GM23248 (cell line): ENCODE measurements around the gene NFIL3. TPM values are rescaled to one million over a fixed set of nuclear protein-coding genes. Genes with fewer than 3 reads are reported as not detected.
"Not testable (repeated sequence)": the region's sequence is repeated elsewhere in the genome, so short reads cannot be mapped to it uniquely, and the experiment has no call there.

ENCODE experiments used
- DNase-seq: peaks from one replicate; pipeline ENCODE4 v3.0.0-alpha.2; 2015
- H2AFZ ChIP-seq: fragments of 200-600 bp; sonication (generic); 2 replicates; pipeline ENCODE4 v1.6.1; 2016; ENCODE audit warnings: antibody characterized with exemption
- H3F3A ChIP-seq: fragments of 200-600 bp; sonication (generic); 2 replicates; pipeline ENCODE4 v1.6.1; 2016; ENCODE audit warnings: mild to moderate bottlenecking, antibody characterized with exemption, mixed run types; ENCODE audit not compliant: insufficient read depth
- H3K27ac ChIP-seq: fragments of 200-600 bp; sonication (generic); 2 replicates; pipeline ENCODE4 v1.5.1; 2016; ENCODE audit warnings: mild to moderate bottlenecking
- H3K27me3 ChIP-seq: fragments of 200-600 bp; sonication (generic); replicated peaks from 2 replicates; pipeline ENCODE4 v1.6.1; 2016; ENCODE audit warnings: mild to moderate bottlenecking; ENCODE audit not compliant: insufficient read depth
- H3K36me3 ChIP-seq: fragments of 200-600 bp; sonication (generic); 2 replicates; pipeline ENCODE4 v1.6.1; 2016; ENCODE audit warnings: low read depth, mild to moderate bottlenecking
- H3K4me1 ChIP-seq: fragments of 200-600 bp; sonication (generic); 2 replicates; pipeline ENCODE4 v1.6.1; 2016; ENCODE audit warnings: mild to moderate bottlenecking; ENCODE audit not compliant: insufficient read depth
- H3K4me2 ChIP-seq: fragments of 200-600 bp; sonication (generic); one replicate; pipeline ENCODE4 v1.6.1; 2016; ENCODE audit warnings: mild to moderate bottlenecking; ENCODE audit not compliant: unreplicated experiment
- H3K4me3 ChIP-seq: fragments of 200-600 bp; sonication (generic); 2 replicates; pipeline ENCODE4 v1.5.1; 2016; ENCODE audit warnings: mild to moderate bottlenecking
- H3K79me2 ChIP-seq: fragments of 200-600 bp; sonication (generic); 2 replicates; pipeline ENCODE4 v1.6.1; 2016; ENCODE audit warnings: mild to moderate bottlenecking; ENCODE audit not compliant: insufficient read depth
- H3K9ac ChIP-seq: fragments of 200-600 bp; sonication (generic); 2 replicates; pipeline ENCODE4 v1.6.1; 2016; ENCODE audit warnings: mild to moderate bottlenecking
- H3K9me2 ChIP-seq: fragments of 200-600 bp; sonication (generic); 2 replicates; pipeline ENCODE4 v1.6.1; 2016; ENCODE audit warnings: mixed run types, mild to moderate bottlenecking, moderate library complexity; ENCODE audit not compliant: insufficient read depth
- H3K9me3 ChIP-seq: fragments of 200-600 bp; sonication (generic); one replicate; pipeline ENCODE4 v1.6.1; 2017; ENCODE audit warnings: low read depth
- H4K20me1 ChIP-seq: fragments of 200-600 bp; sonication (generic); 2 replicates; pipeline ENCODE4 v1.6.0; 2016; ENCODE audit not compliant: insufficient read depth
- EZH2 ChIP-seq: fragments of 200-600 bp; sonication (generic); IDR thresholded peaks from 2 replicates; pipeline ENCODE4 v1.6.1; 2018; ENCODE audit warnings: antibody characterized with exemption, mild to moderate bottlenecking; ENCODE audit not compliant: insufficient read depth, poor library complexity, severe bottlenecking
- EZH2phosphoT487 ChIP-seq: fragments of 200-600 bp; sonication (generic); IDR thresholded peaks from 2 replicates; pipeline ENCODE4 v1.6.1; 2018; ENCODE audit warnings: antibody characterized with exemption, moderate library complexity, mild to moderate bottlenecking, low read depth; ENCODE audit not compliant: insufficient read depth
- WGBS, 2 experiments: methylation state at CpG; one replicate each; pipeline ENCODE4 v1.1.6; 2015 to 2017; ENCODE audit warnings: low lambda C conversion rate in 2 of 2, low coverage in 1 of 2; ENCODE audit errors: missing lambda C conversion rate in 2 of 2; 5-methylcytosine and 5-hydroxymethylcytosine counted together
- in situ Hi-C: fragments of 300-500 bp; cut with MboI; formaldehyde crosslinking; loops from 2 replicates; pipeline ENCODE4 v1.15.0; 2020
- polyA plus RNA-seq: library from polyadenylated mRNA; unstranded; fragments of >200 nt; fragmentation: Nextera tagmentation; extraction: Ambion mirVana; gene quantifications from 2 replicates; pipeline ENCODE4 v1.2.1, GENCODE V29; 2016
- total RNA-seq: library from RNA; depleted of rRNA; stranded (reverse); fragments of >200 nt; shearing (Covaris generic); gene quantifications from 2 replicates; pipeline ENCODE4 v1.2.3, GENCODE V29; 2014

Gene NFIL3
- total and polyA plus RNA-seq, 2 experiments from 2014 or later, result 5.4 to 11.3 TPM

GRCh38 chr9:91392435-91392834 lies 31.2 kb downstream of the NFIL3 start:
- no peak overlapping the region for H3K9ac ChIP-seq
- no peaks in the 10 kb centered on the region for H3K79me2 ChIP-seq
- no peaks in the 10 kb centered on the region for H3K27me3 ChIP-seq
- no peak for DNase-seq
- no peaks in the 10 kb centered on the region for H3K9me3 ChIP-seq
- H3K36me3 ChIP-seq, result no peaks in the 10 kb centered on the region
- peaks cover 48% of the 10 kb centered on the region for H3F3A ChIP-seq
- peaks cover 32% of the 10 kb centered on the region for H3K4me1 ChIP-seq
- 94 to 97% methylated on average over 1 of the region's 1 CpG for WGBS, 2 experiments
- no peaks in the 10 kb centered on the region for H4K20me1 ChIP-seq
- in situ Hi-C loops, result no loop called here
- H3K9me2 ChIP-seq, result no peaks in the 10 kb centered on the region
- H2AFZ ChIP-seq, result no peak overlapping the region
- no peak overlapping the region for H3K4me3 ChIP-seq
- no peak for TF ChIP-seq EZH2phosphoT487
- no peak overlapping the region for H3K4me2 ChIP-seq
- no peak overlapping the region for H3K27ac ChIP-seq

- Histone ChIP-seq H3K27ac (peak overlapping the region; percentile 2; the same call in 1 of the 2 replicates), H3K9me3 (no peaks in the 10 kb centered on the region), H4K20me1 (no peaks in the 10 kb centered on the region), H3K79me2 (no peaks in the 10 kb centered on the region), H3K9me2 (no peaks in the 10 kb centered on the region), H3K27me3 (no peaks in the 10 kb centered on the region), H3K4me3 (no peak overlapping the region), H3K9ac (no peak overlapping the region), H3K4me2 (peak overlapping the region; percentile 42), H3K36me3 (no peaks in the 10 kb centered on the region), H3K4me1 (peaks cover 32% of the 10 kb centered on the region), H3F3A (peaks cover 42% of the 10 kb centered on the region), H2AFZ (no peak overlapping the region; the same call in 1 of the 2 replicates)
- TF ChIP-seq EZH2 (no peak), EZH2phosphoT487 (no peak)
- no peak for DNase-seq
- WGBS, 2 experiments, result 82 to 93% methylated on average over 2 of the region's 2 CpGs
- in situ Hi-C loops, result no loop called here
Observed at GRCh38 chr9:91391818-91392217, 31.8 kb downstream of the NFIL3 start.

- 2 to 3% methylated on average over 5 of the region's 5 CpGs for WGBS, 2 experiments
- peak overlapping the region; percentile 44 for H2AFZ ChIP-seq
Observed at GRCh38 chr9:91391412-91391811, 32.2 kb downstream of the NFIL3 start.

GRCh38 chr9:91389686-91390085 lies 33.9 kb downstream of the NFIL3 start:
- H3K36me3 ChIP-seq, H3K27me3 ChIP-seq, H3K4me2 ChIP-seq, H4K20me1 ChIP-seq, H2AFZ ChIP-seq, H3K4me3 ChIP-seq, H3K9me3 ChIP-seq, H3K27ac ChIP-seq, DNase-seq, H3K9me2 ChIP-seq, H3K79me2 ChIP-seq, H3K9ac ChIP-seq, in situ Hi-C loops: not testable (repeated sequence)
- Histone ChIP-seq H3F3A (peaks cover 21% of the 10 kb centered on the region; the same call in 1 of the 2 replicates), H3K4me1 (peaks cover 11% of the 10 kb centered on the region)
- 86 to 93% methylated on average over 4 of the region's 4 CpGs for WGBS, 2 experiments

More at GRCh38 chr9:91391412-91391811, 32.2 kb downstream of the NFIL3 start:
- H3K9me2 ChIP-seq, result no peaks in the 10 kb centered on the region
- TF ChIP-seq EZH2 (no peak), EZH2phosphoT487 (no peak)
- no peaks in the 10 kb centered on the region for H4K20me1 ChIP-seq
- H3K4me3 ChIP-seq, result 0 out of 2 replicates have a peak overlapping the region, but pooled peaks have one; percentile 4
- H3K4me2 ChIP-seq, result peak overlapping the region; percentile 42
- no peak overlapping the region for H3K9ac ChIP-seq
- in situ Hi-C loops, result no loop called here
- peaks cover 38% of the 10 kb centered on the region for H3F3A ChIP-seq
- H3K4me1 ChIP-seq, result peaks cover 28% of the 10 kb centered on the region
- H3K36me3 ChIP-seq, result no peaks in the 10 kb centered on the region
- H3K27me3 ChIP-seq, result no peaks in the 10 kb centered on the region
- DNase-seq, result peak; percentile 65
- no peaks in the 10 kb centered on the region for H3K9me3 ChIP-seq
- H3K27ac ChIP-seq, result peak overlapping the region; percentile 2; the same call in 1 of the 2 replicates
- no peaks in the 10 kb centered on the region for H3K79me2 ChIP-seq

- TF ChIP-seq EZH2phosphoT487 (no peak), EZH2 (no peak)
- H4K20me1 ChIP-seq, result no peaks in the 10 kb centered on the region
- H2AFZ ChIP-seq, result no peak overlapping the region
- no peaks in the 10 kb centered on the region for H3K27me3 ChIP-seq
- no peaks in the 10 kb centered on the region for H3K9me2 ChIP-seq
- no peaks in the 10 kb centered on the region for H3K79me2 ChIP-seq
- H3K36me3 ChIP-seq, result no peaks in the 10 kb centered on the region
- H3K4me3 ChIP-seq, result no peak overlapping the region
- H3F3A ChIP-seq, result peaks cover 13% of the 10 kb centered on the region; the same call in 1 of the 2 replicates
- DNase-seq, result no peak
- no peaks in the 10 kb centered on the region for H3K9me3 ChIP-seq
- no peak overlapping the region for H3K4me2 ChIP-seq
- H3K9ac ChIP-seq, result no peak overlapping the region
- H3K27ac ChIP-seq, result no peak overlapping the region
- H3K4me1 ChIP-seq, result peaks cover 10% of the 10 kb centered on the region
- in situ Hi-C loops, result no loop called here
Observed at GRCh38 chr9:91386765-91387164, 36.9 kb downstream of the NFIL3 start.
